Left hindlimb (tissue), 1 donor: ENCODE measurements around the gene PPP2R3C.
"Not testable (repeated sequence)": the region's sequence is repeated elsewhere in the genome, so short reads cannot be mapped to it uniquely, and the experiment has no call there.

Experiments used
- DNase-seq: peaks from one replicate; pipeline ENCODE4 v3.0.0-alpha.2; 2018

PPP2R3C gene

GRCh38 chr14:35121887-35122695 lies at the start of gene PPP2R3C, which contains the start of gene PRORP:
Gene PPP2R3C (minus strand): TSS chr14:35121990. CDS start chr14:35121959, 31 bp downstream.
Gene PRORP (plus strand): TSS chr14:35122552. CDS start chr14:35123246, 694 bp downstream.
- DNase-seq: peak; percentile 93

- DNase-seq: no peak
Observed at GRCh38 chr14:35167496-35167895, 45.7 kb upstream of the PPP2R3C start.

GRCh38 chr14:35164849-35165248 lies 43.1 kb upstream of the PPP2R3C start:
- no peak for DNase-seq

- DNase-seq: no peak
Observed at GRCh38 chr14:35163384-35163783, 41.6 kb upstream of the PPP2R3C start.

- DNase-seq: no peak
Observed at GRCh38 chr14:35161231-35161630, 39.4 kb upstream of the PPP2R3C start.

- no peak for DNase-seq
Observed at GRCh38 chr14:35159742-35160409, 38.1 kb upstream of the PPP2R3C start.

- DNase-seq: no peak
Observed at GRCh38 chr14:35158951-35159653, 37.3 kb upstream of the PPP2R3C start.

GRCh38 chr14:35158491-35158890 lies 36.7 kb upstream of the PPP2R3C start:
- DNase-seq: no peak

GRCh38 chr14:35155962-35156361 lies 34.2 kb upstream of the PPP2R3C start:
- DNase-seq: no peak

GRCh38 chr14:35154016-35154415 lies 32.2 kb upstream of the PPP2R3C start:
- DNase-seq: no peak

- DNase-seq: not testable (repeated sequence)
Observed at GRCh38 chr14:35152531-35152930, 30.7 kb upstream of the PPP2R3C start.

GRCh38 chr14:35149239-35149638 lies 27.4 kb upstream of the PPP2R3C start:
- DNase-seq: no peak

GRCh38 chr14:35147711-35148110 lies 25.9 kb upstream of the PPP2R3C start:
- no peak for DNase-seq

GRCh38 chr14:35147186-35147585 lies 25.4 kb upstream of the PPP2R3C start:
- no peak for DNase-seq

- no peak for DNase-seq
Observed at GRCh38 chr14:35146711-35147149, 24.9 kb upstream of the PPP2R3C start.

- no peak for DNase-seq
Observed at GRCh38 chr14:35144029-35144428, 22.2 kb upstream of the PPP2R3C start.

GRCh38 chr14:35140718-35141581 lies 19.2 kb upstream of the PPP2R3C start:
- DNase-seq: no peak

GRCh38 chr14:35138585-35138984 lies 16.8 kb upstream of the PPP2R3C start:
- DNase-seq: no peak

GRCh38 chr14:35134329-35135123 lies 12.7 kb upstream of the PPP2R3C start:
- no peak for DNase-seq

GRCh38 chr14:35133542-35134328 lies 11.9 kb upstream of the PPP2R3C start:
- no peak for DNase-seq

- no peak for DNase-seq
Observed at GRCh38 chr14:35124127-35124526, 2.3 kb upstream of the PPP2R3C start.
